ENCODE results near the gene DUSP5. TPM values are rescaled to one million over a fixed set of nuclear protein-coding genes. Genes with fewer than 3 reads are reported as not detected.
A peak's percentile ranks its signal among the peaks of the same experiment; 100 is the strongest.

The DUSP5 gene
- total RNA-seq, 1 experiment from 2014 or later, result 14.2 TPM

DNA sequence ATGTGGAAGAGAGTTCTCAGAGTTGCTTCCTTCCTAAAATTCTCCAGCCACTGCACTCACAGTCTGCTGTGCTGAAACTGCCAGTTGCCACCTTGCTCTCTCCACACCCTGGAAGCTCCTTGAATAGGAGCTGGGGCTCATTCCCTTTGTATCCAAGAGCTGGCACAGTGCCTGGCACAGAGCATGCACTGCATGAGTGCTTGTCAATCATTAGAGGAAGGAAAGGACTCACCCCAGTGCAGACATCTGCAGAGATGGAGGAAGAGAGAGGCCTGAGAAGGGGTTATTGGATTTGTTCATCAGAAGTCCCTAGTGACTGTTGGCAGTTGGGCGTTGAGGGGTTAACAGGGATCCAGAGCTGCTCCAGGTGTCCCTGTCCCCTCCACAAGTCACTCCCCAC is 41.7 kb upstream of the DUSP5 start:
- TF ChIP-seq EZH2 (IDR thresholded peaks at IDR 0.05; ENCODE audit: low read depth), result no peak
- TF ChIP-seq, protein P1, sequence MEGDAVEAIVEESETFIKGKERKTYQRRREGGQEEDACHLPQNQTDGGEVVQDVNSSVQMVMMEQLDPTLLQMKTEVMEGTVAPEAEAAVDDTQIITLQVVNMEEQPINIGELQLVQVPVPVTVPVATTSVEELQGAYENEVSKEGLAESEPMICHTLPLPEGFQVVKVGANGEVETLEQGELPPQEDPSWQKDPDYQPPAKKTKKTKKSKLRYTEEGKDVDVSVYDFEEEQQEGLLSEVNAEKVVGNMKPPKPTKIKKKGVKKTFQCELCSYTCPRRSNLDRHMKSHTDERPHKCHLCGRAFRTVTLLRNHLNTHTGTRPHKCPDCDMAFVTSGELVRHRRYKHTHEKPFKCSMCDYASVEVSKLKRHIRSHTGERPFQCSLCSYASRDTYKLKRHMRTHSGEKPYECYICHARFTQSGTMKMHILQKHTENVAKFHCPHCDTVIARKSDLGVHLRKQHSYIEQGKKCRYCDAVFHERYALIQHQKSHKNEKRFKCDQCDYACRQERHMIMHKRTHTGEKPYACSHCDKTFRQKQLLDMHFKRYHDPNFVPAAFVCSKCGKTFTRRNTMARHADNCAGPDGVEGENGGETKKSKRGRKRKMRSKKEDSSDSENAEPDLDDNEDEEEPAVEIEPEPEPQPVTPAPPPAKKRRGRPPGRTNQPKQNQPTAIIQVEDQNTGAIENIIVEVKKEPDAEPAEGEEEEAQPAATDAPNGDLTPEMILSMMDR (conservative IDR thresholded peaks at IDR 0.05), result no peak
- H2AFZ ChIP-seq, result no peak overlapping the region
- peak overlapping the region; percentile 80 for H3K4me2 ChIP-seq
- no peaks in the 10 kb centered on the region for H4K20me1 ChIP-seq (ENCODE audit: insufficient read depth)
- no peaks in the 10 kb centered on the region for H3K9me3 ChIP-seq (ENCODE audit: insufficient read depth, low read depth)
- H3F3A ChIP-seq (ENCODE audit: insufficient read depth, low read depth), result peaks cover 38% of the 10 kb centered on the region
- DNase-seq, result peak; percentile 12 to 36
- no peaks in the 10 kb centered on the region for H3K27me3 ChIP-seq (ENCODE audit: insufficient read depth, low read depth)
- CTCF ChIA-PET, result interaction anchor here (0.5 kb wide), 1 partner anchor 778 kb away, joined by 3 read pairs; no protein-coding TSS in a partner anchor
- H3K36me3 ChIP-seq (ENCODE audit: low read depth), result no peaks in the 10 kb centered on the region
- intact Hi-C loops (cut with micrococcal nuclease; ENCODE audit: unreplicated experiment), result loop anchor here (1.0 to 2.0 kb wide), 4 partner anchors 27 to 102 kb away; partner anchors contain the start of gene DUSP5
- no TSS peak for BruUV-seq (replicated peaks)
- peaks cover 61% of the 10 kb centered on the region for H3K4me1 ChIP-seq (replicated peaks; ENCODE audit: insufficient read depth)
- peaks cover 9% of the 10 kb centered on the region; the same call in 1 of the 2 replicates for H3K79me2 ChIP-seq (ENCODE audit: low read depth)
- peak overlapping the region; percentile 99 for H3K27ac ChIP-seq
- POLR2A ChIA-PET (ENCODE audit: unreplicated experiment), result interaction anchor here (0.6 kb wide), 1 partner anchor 29 kb away, joined by 5 read pairs; no protein-coding TSS in a partner anchor
- no peak overlapping the region for H3K4me3 ChIP-seq
- H3K9me2 ChIP-seq (ENCODE audit: insufficient read depth), result no peaks in the 10 kb centered on the region

DNA sequence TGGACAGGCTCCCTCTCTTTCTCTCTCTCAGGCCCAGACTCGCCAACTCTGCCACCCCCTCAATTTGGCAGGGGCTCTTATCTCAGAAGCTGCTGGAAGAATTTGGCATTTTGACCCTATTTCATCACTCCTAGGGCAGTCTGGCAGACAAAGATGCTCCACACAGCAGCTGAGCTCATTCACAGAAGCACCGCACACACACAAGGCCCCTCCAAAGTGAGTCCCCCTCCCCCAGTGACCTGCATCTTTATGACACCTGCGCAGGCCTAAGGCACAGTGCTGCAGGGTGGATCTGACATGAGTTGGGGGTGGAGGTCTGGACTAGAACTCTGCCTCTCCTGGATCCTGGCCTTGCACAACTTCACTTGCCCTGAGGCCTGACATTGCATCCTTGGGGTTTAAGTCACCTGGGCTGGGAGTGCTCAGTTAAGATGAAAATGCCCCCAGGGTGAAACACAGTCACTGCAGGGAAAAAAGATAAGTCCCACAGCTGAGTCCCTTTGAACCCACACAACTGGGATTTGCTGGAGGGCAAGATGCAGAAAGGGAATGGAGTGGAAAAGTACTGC is 41.1 kb upstream of the DUSP5 start:
- H3K4me2 ChIP-seq, result peak overlapping the region; percentile 80
- peaks cover 43% of the 10 kb centered on the region for H3F3A ChIP-seq (ENCODE audit: insufficient read depth, low read depth)
- ChIA-PET CTCF (interaction anchor here (0.5 kb wide), 1 partner anchor 777 kb away, joined by 3 read pairs; no protein-coding TSS in a partner anchor), POLR2A (ENCODE audit: unreplicated experiment) (interaction anchor here (0.6 kb wide), 1 partner anchor 30 kb away, joined by 5 read pairs; no protein-coding TSS in a partner anchor)
- intact Hi-C loops (cut with micrococcal nuclease; ENCODE audit: unreplicated experiment), result loop anchor here (1.0 to 2.0 kb wide), 4 partner anchors 27 to 102 kb away; partner anchors contain the start of gene DUSP5
- H3K9me3 ChIP-seq (ENCODE audit: insufficient read depth, low read depth), result no peaks in the 10 kb centered on the region
- no peaks in the 10 kb centered on the region for H3K36me3 ChIP-seq (ENCODE audit: low read depth)
- H3K9me2 ChIP-seq (ENCODE audit: insufficient read depth), result no peaks in the 10 kb centered on the region
- no TSS peak for BruUV-seq (replicated peaks)
- no peaks in the 10 kb centered on the region for H3K27me3 ChIP-seq (ENCODE audit: insufficient read depth, low read depth)
- peaks cover 9% of the 10 kb centered on the region; the same call in 1 of the 2 replicates for H3K79me2 ChIP-seq (ENCODE audit: low read depth)
- no peaks in the 10 kb centered on the region for H4K20me1 ChIP-seq (ENCODE audit: insufficient read depth)
- peak overlapping the region; percentile 99 for H3K27ac ChIP-seq
- H3K4me1 ChIP-seq (replicated peaks; ENCODE audit: insufficient read depth), result peaks cover 67% of the 10 kb centered on the region
- TF ChIP-seq, protein P1 (conservative IDR thresholded peaks at IDR 0.05), result no peak
- no peak for TF ChIP-seq EZH2 (IDR thresholded peaks at IDR 0.05; ENCODE audit: low read depth)
- peak; percentile 82 to 98 for DNase-seq
- H2AFZ ChIP-seq, result no peak overlapping the region
- no peak overlapping the region for H3K4me3 ChIP-seq

DNA sequence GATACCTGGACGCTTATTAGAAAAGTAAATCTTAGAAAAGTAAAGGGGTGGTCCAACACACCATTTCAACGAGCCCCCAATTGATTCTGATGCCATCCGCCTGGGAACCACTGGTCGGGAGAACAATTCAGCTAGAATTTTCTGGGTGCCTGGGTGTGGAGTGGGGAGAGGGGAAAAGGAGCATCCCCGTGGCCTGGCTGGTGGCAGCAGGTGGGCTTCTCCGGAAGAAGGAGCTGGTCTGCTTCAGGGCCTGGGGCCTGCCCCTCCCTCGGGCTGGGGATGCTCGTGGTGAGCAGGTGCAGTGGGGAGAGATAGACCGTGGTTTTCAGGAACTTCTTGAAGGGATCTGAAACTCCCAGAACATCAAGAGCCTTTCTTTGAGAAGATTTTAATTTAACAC is 39.9 kb upstream of the DUSP5 start:
- ChIA-PET POLR2A (ENCODE audit: unreplicated experiment) (no interaction called here), CTCF (no interaction called here)
- DNase-seq, result no peak
- peaks cover 44% of the 10 kb centered on the region for H3F3A ChIP-seq (ENCODE audit: insufficient read depth, low read depth)
- BruUV-seq (replicated peaks), result no TSS peak
- no peaks in the 10 kb centered on the region for H3K27me3 ChIP-seq (ENCODE audit: insufficient read depth, low read depth)
- TF ChIP-seq EZH2 (IDR thresholded peaks at IDR 0.05; ENCODE audit: low read depth), result no peak
- TF ChIP-seq, protein P1 (conservative IDR thresholded peaks at IDR 0.05), result no peak
- peaks cover 9% of the 10 kb centered on the region; the same call in 1 of the 2 replicates for H3K79me2 ChIP-seq (ENCODE audit: low read depth)
- intact Hi-C loops (cut with micrococcal nuclease; ENCODE audit: unreplicated experiment), result loop anchor here (2.0 kb wide), 1 partner anchor 39 kb away; the partner anchor contains the start of gene DUSP5
- H3K4me2 ChIP-seq, result peak overlapping the region; percentile 80
- no peak overlapping the region for H3K4me3 ChIP-seq
- H3K9me2 ChIP-seq (ENCODE audit: insufficient read depth), result no peaks in the 10 kb centered on the region
- peak overlapping the region; percentile 99 for H3K27ac ChIP-seq
- H3K36me3 ChIP-seq (ENCODE audit: low read depth), result no peaks in the 10 kb centered on the region
- peaks cover 71% of the 10 kb centered on the region for H3K4me1 ChIP-seq (replicated peaks; ENCODE audit: insufficient read depth)
- H3K9me3 ChIP-seq (ENCODE audit: insufficient read depth, low read depth), result no peaks in the 10 kb centered on the region
- H4K20me1 ChIP-seq (ENCODE audit: insufficient read depth), result no peaks in the 10 kb centered on the region
- no peak overlapping the region for H2AFZ ChIP-seq

Measured in PC-9 (cell line).